Activated T-cell treated with anti-CD3 and anti-CD28 coated beads for 4 hours (primary cell): ENCODE data around the gene BLOC1S6.
"Not testable (repeated sequence)": the region's sequence is repeated elsewhere in the genome, so short reads cannot be mapped to it uniquely, and the experiment has no call there.

ENCODE experiments used
- DNase-seq: peaks from one replicate; pipeline ENCODE4 v3.0.0-alpha.2; 2020

BLOC1S6 gene

DNA sequence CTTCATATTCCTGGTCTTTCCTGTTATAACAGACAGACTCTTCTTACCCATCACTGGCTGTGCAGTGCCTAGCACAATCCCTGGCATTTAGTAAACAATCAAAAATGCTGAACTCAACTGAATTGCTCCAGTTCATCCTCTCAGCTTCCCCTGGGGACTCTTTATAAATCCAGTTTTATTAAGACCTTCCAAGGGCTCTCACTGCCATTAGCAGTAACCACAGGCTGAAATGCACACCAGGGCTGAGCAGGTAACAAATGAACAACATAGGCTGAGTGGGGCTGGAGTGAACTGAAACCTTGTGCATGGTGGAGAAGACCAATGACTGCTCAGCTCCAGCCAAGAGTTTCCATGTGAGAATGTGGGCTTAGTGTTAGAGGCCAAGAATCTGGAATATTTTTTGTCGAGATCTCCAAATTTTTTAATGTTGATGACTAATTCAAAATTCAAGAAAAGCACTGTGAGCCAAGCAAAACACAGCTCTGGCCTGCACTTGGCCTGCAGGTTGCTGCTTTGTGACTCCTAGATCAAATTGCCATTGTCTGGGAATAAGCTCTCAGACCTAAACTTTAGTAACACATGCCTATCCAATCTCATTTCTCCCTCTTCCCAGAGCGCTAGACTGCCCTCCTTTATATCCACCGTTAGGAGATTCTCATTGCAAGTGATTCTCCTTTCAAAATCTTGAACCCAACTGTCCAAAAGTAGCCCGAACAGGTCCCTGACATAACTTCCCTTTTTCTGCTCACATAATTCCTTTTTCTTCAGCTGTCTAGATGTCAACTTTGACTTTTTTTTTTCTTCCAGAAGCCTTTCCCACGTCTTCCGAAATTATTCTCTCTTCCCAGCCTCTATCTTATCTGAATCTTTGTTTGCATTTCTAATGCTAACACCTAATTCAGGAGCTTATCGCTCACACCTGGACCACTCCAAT, 55.1 kb downstream of the BLOC1S6 start:
- DNase-seq = no peak

DNA sequence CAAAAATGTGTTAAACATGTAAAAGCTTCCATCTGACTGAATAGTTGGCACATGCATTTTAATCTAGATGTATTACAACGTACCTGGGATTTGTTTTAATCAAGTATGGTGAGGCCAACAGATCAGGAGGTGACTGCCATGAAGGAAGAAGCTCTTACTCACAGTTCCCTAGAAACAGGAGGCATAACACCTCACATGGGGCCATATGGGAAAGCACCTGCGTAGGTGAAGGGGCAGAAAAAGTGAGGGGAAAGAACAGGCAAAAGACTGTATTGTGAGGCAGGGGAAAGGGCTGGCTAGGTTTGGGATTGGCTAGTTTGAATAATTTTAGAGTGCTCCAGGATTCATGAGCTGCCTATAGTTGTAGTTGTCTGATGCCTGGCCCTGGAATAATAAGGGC, 57.3 kb downstream of the BLOC1S6 start:
- DNase-seq = no peak

DNA sequence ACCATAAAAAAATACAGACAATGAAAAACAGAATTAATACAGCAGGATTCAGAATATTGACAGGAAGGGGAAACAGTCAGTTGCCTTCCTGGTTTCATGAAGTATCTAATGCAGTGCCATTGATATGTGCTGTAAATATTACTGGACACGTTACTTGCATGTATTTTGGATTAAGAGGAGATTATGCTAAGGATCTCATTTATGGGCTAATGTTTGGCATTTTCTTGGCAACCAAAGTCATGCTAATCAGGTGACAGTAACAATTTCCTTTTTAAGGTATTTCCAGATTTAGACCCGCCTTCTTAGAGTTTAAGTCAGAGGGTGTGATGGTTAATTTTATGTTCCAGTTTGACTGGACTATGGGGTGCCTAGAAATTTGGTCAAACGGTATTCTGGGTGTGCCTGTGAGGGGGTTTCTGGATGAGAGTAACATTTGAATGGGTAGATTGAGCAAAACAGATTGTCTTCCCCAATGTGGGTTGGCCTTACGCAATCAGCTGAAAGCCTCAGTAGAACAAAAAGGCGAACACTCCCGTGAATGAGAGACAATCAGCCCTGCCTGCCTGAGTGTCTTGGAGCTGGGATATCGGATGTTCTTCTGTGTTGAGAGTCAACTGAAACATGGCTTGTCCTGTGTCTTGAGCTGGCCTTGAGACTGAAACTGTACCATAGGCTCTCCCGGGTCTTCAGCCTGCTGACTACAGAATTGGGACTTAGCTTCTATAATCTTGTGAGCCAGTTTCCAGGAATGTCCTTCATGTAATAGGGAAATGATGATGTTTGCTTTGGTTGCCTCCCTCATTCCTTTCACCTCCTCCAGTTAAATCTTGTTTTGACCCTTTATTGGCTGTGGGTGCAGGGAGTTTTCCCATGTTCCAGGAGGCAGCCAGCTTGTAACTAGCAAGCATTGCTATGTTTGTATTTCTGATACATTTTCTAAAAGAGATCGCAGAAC, 58.1 kb downstream of the BLOC1S6 start:
- no peak for DNase-seq

DNA sequence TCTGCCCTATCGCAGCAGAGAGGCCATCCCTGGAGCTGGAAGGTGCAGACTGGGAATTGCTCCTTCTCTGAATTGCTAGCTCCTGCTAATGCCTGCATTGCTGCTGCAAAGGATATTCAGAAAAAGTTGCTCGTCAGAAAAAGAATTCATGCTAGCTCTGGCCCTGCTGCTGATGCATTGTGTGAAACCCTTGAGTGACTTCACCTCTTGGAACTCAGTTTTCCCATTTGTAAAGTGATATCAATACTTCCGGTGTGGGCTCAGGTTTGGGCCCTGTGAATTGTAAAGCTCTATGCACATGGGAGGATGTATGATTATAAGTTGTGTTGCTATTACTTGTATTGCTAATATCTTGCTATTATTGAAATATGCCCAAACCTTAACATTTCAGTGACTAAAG, 59.0 kb downstream of the BLOC1S6 start:
- no peak for DNase-seq

DNA sequence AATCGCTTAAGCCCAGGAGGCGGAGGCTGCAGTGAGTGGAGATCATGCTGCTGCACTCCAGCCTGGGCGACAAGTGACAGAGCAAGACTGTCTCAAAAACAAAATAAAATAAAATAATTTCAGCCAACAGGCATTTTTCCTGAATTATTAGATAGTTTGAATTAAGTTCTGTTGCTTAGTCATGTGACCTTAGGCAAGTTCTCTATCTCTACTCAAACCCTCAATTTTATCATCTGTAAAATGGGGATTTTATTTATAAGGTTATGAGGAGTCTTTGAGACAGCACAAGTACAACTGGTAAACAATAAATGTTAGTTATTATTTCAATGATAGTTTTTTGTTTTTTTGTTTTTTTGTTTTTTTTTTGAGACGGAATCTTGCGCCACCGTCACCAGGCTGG, 60.6 kb downstream of the BLOC1S6 start:
- no peak for DNase-seq

DNA sequence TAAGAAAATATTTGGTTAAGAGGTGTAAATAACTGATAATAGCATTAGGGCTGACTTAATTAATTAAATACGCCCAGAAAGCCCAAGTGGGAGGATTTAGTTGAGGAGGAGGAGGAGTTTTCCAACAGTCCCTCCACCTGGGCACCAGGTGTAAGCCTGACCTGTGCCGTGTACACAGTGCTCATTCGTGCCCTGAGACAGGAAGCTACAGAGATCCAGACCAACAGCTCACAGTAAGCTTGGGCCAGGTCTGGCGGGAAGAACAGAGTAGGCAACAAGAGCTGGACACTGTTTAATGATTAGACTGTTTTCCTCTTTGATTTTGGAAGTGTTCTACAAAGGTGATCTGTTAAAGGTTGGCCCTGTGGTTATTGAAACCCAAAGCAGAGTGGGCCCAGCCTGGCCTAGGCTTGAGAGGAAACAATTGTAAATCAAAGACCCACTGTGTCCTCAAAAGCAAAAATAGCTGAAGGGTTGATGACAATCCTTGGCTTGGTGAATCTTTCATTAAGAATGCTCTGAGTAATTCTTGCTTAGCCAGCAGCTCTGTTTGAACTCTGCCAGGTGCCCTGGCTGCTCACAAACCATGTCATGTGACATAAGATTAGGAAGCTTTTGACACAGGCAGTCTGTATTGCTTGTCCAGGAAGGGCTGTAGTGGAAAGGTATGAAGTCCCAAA, 61.5 kb downstream of the BLOC1S6 start:
- no peak for DNase-seq

DNA sequence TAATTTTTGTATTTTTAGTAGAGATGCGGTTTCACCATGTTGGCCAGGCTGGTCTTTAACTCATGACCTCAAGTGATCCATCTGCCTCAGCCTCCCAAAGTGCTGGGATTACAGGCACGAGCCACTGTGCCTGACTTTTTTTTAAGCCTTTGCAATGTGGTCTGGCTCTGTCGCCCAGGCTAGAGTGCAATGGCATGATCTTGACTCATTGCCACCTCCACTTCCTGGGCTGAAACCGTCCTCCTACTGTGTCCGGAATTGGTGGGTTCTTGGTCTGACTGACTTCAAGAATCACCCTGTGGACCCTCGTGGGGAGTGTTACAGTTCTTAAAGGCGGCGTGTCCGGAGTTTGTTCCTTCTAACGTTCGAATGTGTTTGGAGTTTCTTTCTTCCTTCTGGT, 62.8 kb downstream of the BLOC1S6 start:
- DNase-seq = not testable (repeated sequence)

DNA sequence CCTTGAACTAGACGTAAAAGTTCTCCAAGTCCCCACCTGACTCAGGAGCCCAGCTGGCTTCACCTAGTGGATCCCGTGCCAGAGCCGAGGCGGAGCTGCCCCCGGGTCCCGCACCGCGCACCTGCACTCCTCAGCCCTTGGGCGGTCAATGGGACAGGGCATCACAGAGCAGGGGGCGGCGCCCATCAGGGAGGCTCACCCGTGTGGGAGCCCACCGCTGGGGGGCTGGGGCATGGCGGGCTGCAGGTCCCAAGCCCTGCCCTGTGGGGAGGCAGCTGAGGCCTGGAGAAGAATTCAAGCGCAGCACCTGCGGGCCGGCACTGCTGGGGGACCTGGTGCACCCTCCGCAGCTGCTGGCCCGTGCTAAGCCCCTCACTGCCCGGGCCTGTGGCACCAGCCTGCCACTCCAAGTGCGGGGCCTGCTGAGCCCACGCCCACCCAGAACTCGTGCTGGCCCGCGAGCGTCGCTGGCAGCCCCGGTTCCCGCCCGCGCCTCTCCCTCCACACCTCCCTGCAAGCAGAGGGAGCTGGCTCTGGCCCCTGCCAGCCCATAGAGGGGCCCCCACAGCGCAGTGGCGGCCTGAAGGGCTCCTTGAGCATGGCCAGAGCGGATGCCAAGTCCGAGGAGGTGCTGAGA, 63.8 kb downstream of the BLOC1S6 start:
- DNase-seq = no peak

DNA sequence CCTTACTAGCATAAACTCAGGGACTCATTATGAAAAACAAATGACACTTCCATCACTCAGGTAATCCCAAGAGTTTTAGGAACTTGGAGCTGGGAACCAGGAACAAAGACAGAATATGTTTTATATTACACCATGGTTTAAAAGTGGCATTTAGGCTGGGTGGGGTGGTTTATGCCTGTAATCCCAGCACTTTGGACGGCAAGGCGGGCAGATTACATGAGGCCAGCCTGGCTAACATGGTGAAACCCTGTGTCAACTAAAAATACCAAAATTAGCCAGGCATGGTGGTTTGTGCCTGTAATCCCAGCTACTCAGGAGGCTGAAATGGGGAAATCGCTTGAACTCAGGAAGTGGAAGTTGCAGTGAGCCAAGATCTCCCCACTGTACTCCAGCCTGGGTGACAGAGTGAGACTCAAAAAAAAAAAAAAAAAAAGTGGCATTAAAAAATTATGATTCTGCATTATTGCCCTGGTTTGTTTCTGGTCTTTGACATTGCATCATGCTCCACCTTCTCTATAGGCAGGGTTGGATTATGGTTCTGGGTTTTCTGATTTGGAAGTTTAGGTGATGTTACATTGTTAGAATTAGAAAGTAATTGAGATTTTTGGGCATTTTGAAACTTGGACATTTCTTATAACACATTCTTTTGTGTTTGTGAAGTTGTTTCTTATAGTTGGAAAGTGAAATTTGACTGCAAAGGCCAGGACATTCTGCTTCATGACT, 66.7 kb downstream of the BLOC1S6 start:
- no peak for DNase-seq

DNA sequence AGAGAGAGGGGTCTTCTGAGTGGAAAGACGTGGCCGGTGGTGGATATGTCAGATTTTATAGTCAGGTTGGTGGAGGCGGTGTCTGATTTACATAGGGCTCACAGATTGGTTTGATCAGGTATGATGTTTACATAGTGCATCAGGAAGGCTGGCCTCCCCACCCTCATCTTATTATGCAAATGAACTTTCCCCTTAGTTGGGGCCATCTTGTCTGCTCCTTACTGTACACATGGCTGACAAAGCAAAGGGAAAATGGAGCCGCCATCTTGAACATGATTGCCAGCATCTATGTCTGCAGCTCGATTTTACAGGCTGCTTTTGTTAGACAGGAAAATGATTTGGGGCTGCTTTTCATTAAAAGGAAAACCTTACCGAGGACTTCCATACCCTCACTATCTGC, 67.6 kb downstream of the BLOC1S6 start:
- DNase-seq = no peak

DNA sequence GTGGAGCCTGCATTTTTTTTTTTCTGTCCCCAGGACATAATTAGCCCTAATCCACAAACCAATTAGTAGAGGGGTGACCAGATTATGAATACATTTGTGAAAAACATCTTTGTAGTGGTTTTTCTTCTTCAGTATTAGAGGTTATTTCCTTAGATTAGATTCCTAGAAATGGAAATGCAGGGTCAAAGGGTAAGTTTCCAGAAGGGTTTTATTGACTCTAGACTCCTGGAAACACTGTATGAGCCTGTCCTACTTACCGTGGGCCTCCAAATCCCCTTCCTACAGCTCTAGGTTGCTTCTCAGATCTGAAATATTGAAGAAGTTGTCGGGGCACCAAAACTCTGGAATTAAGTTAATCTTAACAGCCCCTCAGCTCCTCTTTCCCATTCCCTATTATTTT, 70.1 kb downstream of the BLOC1S6 start:
- no peak for DNase-seq

DNA sequence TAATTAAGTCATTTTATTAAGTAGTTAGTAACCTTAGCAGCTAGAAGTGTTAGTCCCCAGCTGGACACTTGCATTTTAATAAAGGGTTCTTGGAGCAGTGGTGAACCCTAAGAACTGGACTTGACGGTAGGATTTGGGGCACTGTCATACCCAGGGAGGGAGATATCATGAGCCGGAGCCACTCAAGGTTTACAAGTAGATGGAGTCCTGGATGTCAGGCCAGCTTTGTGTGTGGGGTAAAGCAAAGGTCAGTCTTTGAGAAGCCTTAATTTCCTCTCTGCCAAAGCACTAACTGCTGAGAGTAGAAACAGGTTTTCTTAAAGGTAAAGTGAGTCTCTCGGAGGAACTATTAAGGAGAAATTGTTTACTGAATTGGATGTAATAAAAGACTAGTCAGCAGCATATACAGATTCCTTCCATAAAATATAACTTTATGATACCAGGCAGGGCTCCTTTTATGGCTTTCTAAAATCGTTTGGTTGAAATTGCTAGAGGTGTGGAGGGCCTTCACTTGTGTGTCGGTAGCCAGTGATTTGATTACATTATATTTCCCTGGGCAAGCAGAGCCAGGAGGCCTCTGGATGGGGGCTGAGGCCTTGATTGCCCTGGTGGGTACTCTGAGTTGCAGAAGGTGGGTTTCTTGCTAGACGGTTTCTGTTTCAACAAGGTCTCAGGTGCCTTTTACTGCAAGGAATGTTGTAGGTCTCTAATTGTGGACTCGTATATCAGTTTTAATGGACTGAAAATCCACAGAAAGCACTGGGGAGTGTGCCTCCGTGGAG, 70.8 kb downstream of the BLOC1S6 start:
- no peak for DNase-seq
